HepG2 (cell line): ENCODE measurements around the gene NUAK1. TPM values are rescaled to one million over a fixed set of nuclear protein-coding genes. Genes with fewer than 3 reads are reported as not detected.

Experiments
- ATAC-seq: fragments of 200-7000 bp; cut with Tn5 transposase; 3 replicates; pipeline ENCODE4 v1.9.1; 2020; ENCODE audit warnings: mild to moderate bottlenecking, moderate library complexity
- BruUV-seq: library from RNA; stranded (reverse); fragments of 400-500 nt; replicated peaks from 2 replicates; lab custom pipeline; 2021; lab: Mats Ljungman, UMichigan
- CTCF ChIA-PET: fragments of 300-600 bp; formaldehyde crosslinking; extraction: SDS; loops from one replicate; lab custom pipeline; 2021; ENCODE audit warnings: low total read pairs, inconsistent platforms, low intra/inter-chr PET ratio; lab: Yijun Ruan, JAX
- POLR2A ChIA-PET: fragments of 350-600 bp; sonication (Branson Sonifier 250); formaldehyde crosslinking; loops from one replicate; lab custom pipeline; 2020; ENCODE audit warnings: antibody characterized with exemption, inconsistent platforms; lab: Yijun Ruan, JAX
- DNase-seq: peaks from one replicate; pipeline ENCODE4 v3.0.0-alpha.2; 2015; ENCODE audit warnings: low spot score
- FAIRE-seq: peaks from 3 replicates; lab custom pipeline; 2011; peaks lifted over from hg19 to GRCh38; lab: Jason Lieb, UNC
- H2AFZ ChIP-seq: one replicate; pipeline ENCODE4 v1.6.1; 2011; ENCODE audit warnings: low read length, inconsistent platforms
- H3K27ac ChIP-seq: fragments of 300-600 bp; 3 replicates; pipeline ENCODE4 v1.8.0; 2011; ENCODE audit warnings: mixed run types, mild to moderate bottlenecking, mixed read lengths, low read length, inconsistent platforms; ENCODE audit not compliant: insufficient read depth; ENCODE audit errors: extremely low read length
- H3K27me3 ChIP-seq, 2 experiments: fragments of 200-600 bp in 1 of 2; 2 replicates in 1 of 2; 3 replicates in 1 of 2; pipeline versions ENCODE4 v1.6.0 to v1.8.0; 2011; ENCODE audit warnings: low read length in 2 of 2, mild to moderate bottlenecking in 2 of 2, moderate library complexity in 2 of 2, inconsistent platforms in 1 of 2; ENCODE audit not compliant: insufficient read depth in 2 of 2, control insufficient read depth in 1 of 2
- H3K36me3 ChIP-seq, 2 experiments: fragments of 200-600 bp in 1 of 2; replicated peaks in 1 of 2; 2 replicates in 1 of 2; 3 replicates in 1 of 2; pipeline versions ENCODE4 v1.5.1 to v1.8.0; 2011; ENCODE audit warnings: low read length in 2 of 2, inconsistent platforms in 1 of 2; ENCODE audit not compliant: insufficient read depth in 2 of 2, control insufficient read depth in 1 of 2
- H3K4me1 ChIP-seq: 2 replicates; pipeline ENCODE4 v1.5.1; 2012; ENCODE audit warnings: low read length, inconsistent platforms; ENCODE audit not compliant: insufficient read depth
- H3K4me2 ChIP-seq: 2 replicates; pipeline ENCODE4 v1.6.0; 2011; ENCODE audit warnings: low read depth, low read length, inconsistent platforms
- H3K4me3 ChIP-seq, 3 experiments: fragments of 200-600 bp in 1 of 3; sonication (generic), shearing (Covaris generic) in 1 of 3; replicated peaks in 1 of 3; 2 replicates each; pipeline ENCODE4 v1.5.1; 2011 to 2016; ENCODE audit warnings: low read length in 3 of 3, inconsistent platforms in 2 of 3, low read depth in 2 of 3, mild to moderate bottlenecking in 2 of 3, control low read depth in 1 of 3, mixed read lengths in 1 of 3; ENCODE audit not compliant: insufficient read depth in 1 of 3
- H3K79me2 ChIP-seq: one replicate; pipeline ENCODE4 v1.6.1; 2011; ENCODE audit warnings: low read length, inconsistent platforms; ENCODE audit not compliant: insufficient read depth
- H3K9ac ChIP-seq: 2 replicates; pipeline ENCODE4 v1.6.0; 2011; ENCODE audit warnings: mild to moderate bottlenecking, low read depth, low read length, inconsistent platforms; ENCODE audit not compliant: insufficient read depth
- H3K9me3 ChIP-seq: 2 replicates; pipeline ENCODE4 v1.5.1; 2012; ENCODE audit warnings: mild to moderate bottlenecking, low read length
- H4K20me1 ChIP-seq: 2 replicates; pipeline ENCODE4 v1.6.0; 2011; ENCODE audit warnings: inconsistent platforms, mild to moderate bottlenecking, low read length, moderate library complexity; ENCODE audit not compliant: insufficient read depth
- ATF5 ChIP-seq: sonication (generic); formaldehyde crosslinking; IDR thresholded peaks from 2 replicates; pipeline ENCODE4 v1.4.0; 2020; ENCODE audit warnings: mild to moderate bottlenecking, low read depth, missing genetic modification reagents
- BHLHE40 ChIP-seq: IDR thresholded peaks from 2 replicates; pipeline ENCODE4 v1.6.1; 2011; ENCODE audit warnings: low read length, improper control_type of control experiment
- CBX2 ChIP-seq, 2 experiments: fragments of 200-600 bp in 1 of 2; sonication (generic); formaldehyde crosslinking in 1 of 2; IDR thresholded peaks; 2 replicates each; pipeline versions ENCODE4 v1.7.0 to v1.8.1; 2018 to 2022; ENCODE audit warnings: low read depth in 2 of 2, low read length in 1 of 2, mild to moderate bottlenecking in 1 of 2, missing genetic modification reagents in 1 of 2
- FOXC1 ChIP-seq: sonication (generic); formaldehyde crosslinking; IDR thresholded peaks from 2 replicates; pipeline ENCODE4 v1.8.0; 2022; ENCODE audit warnings: mild to moderate bottlenecking, missing genetic modification reagents, borderline replicate concordance
- FOXM1 ChIP-seq: sonication (generic); formaldehyde crosslinking; IDR thresholded peaks from 2 replicates; pipeline ENCODE4 v1.5.0; 2020; ENCODE audit warnings: missing genetic modification reagents
- KAT8 ChIP-seq: IDR thresholded peaks from 2 replicates; pipeline ENCODE4 v1.6.1; 2016; ENCODE audit warnings: missing genetic modification reagents, missing compliant biosample characterization
- KDM5B ChIP-seq: sonication (generic); formaldehyde crosslinking; IDR thresholded peaks from 2 replicates; pipeline ENCODE4 v1.4.0; 2020; ENCODE audit warnings: missing genetic modification reagents, mild to moderate bottlenecking, borderline replicate concordance
- MLLT10 ChIP-seq: sonication (generic); formaldehyde crosslinking; IDR thresholded peaks from 2 replicates; pipeline ENCODE4 v1.4.0; 2020; ENCODE audit warnings: missing genetic modification reagents
- SMAD1 ChIP-seq: sonication (generic); formaldehyde crosslinking; IDR thresholded peaks from 2 replicates; pipeline ENCODE4 v1.4.0; 2020; ENCODE audit warnings: missing genetic modification reagents, low read depth, mild to moderate bottlenecking, borderline replicate concordance
- TOPORS ChIP-seq: sonication (generic); formaldehyde crosslinking; IDR thresholded peaks from 2 replicates; pipeline ENCODE4 v1.8.0; 2023; ENCODE audit warnings: mild to moderate bottlenecking, missing genetic modification reagents
- ZMAT5 ChIP-seq: sonication (generic); formaldehyde crosslinking; IDR thresholded peaks from 2 replicates; pipeline ENCODE4 v1.5.0; 2020; ENCODE audit warnings: mild to moderate bottlenecking, low read depth, missing genetic modification reagents, borderline replicate concordance
- ZNF224 ChIP-seq: sonication (generic); formaldehyde crosslinking; IDR thresholded peaks from 2 replicates; pipeline ENCODE4 v1.5.0; 2020; ENCODE audit warnings: mild to moderate bottlenecking, missing genetic modification reagents
- ZNF275 ChIP-seq: sonication (generic); formaldehyde crosslinking; IDR thresholded peaks from 2 replicates; pipeline ENCODE4 v1.8.0; 2022; ENCODE audit warnings: missing genetic modification reagents, mild to moderate bottlenecking, inconsistent platforms, borderline replicate concordance
- ZNF543 ChIP-seq: sonication (generic); formaldehyde crosslinking; IDR thresholded peaks from 2 replicates; pipeline ENCODE4 v1.4.0; 2020; ENCODE audit warnings: mild to moderate bottlenecking, missing genetic modification reagents
- ZNF567 ChIP-seq: sonication (generic); formaldehyde crosslinking; IDR thresholded peaks from 2 replicates; pipeline ENCODE4 v1.8.1; 2023; ENCODE audit warnings: mild to moderate bottlenecking, missing genetic modification reagents, borderline replicate concordance
- ZNF883 ChIP-seq: sonication (generic); formaldehyde crosslinking; IDR thresholded peaks from 2 replicates; pipeline ENCODE4 v1.5.1; 2020; ENCODE audit warnings: mild to moderate bottlenecking, missing genetic modification reagents; ENCODE audit errors: not compliant biosample characterization
- ZSCAN29 ChIP-seq: sonication (generic); formaldehyde crosslinking; conservative IDR thresholded peaks from 2 replicates; pipeline ENCODE4 v1.4.0; 2020; ENCODE audit warnings: mild to moderate bottlenecking, missing genetic modification reagents
- WGBS: methylation state at CpG from one replicate; pipeline ENCODE4 v1.1.6; 2017; ENCODE audit warnings: low lambda C conversion rate; 5-methylcytosine and 5-hydroxymethylcytosine counted together
- in situ Hi-C: cut with HindIII; loops from 2 replicates; pipeline ENCODE4 v1.10.0; 2017; ENCODE audit warnings: low pct_unique_long_range_greater_than_20kb; ENCODE audit not compliant: extremely low pct_ligation_motif_present
- intact Hi-C: fragments of 100-400 bp; cut with micrococcal nuclease; formaldehyde crosslinking; loops from one replicate; pipeline ENCODE4 v1.10.0; 2022; ENCODE audit not compliant: unreplicated experiment
- polyA plus RNA-seq, 8 experiments: library from polyadenylated mRNA; depleted of rRNA in 3 of 8; stranded (reverse) in 7 of 8; unstranded in 1 of 8; fragments of >200 nt; fragmentation: Illumina TruSeq in 4 of 8; extraction: Trizol in 4 of 8; gene quantifications; 2 replicates each; pipeline versions ENCODE4 v1.2.1 to v1.2.3, GENCODE V29; 2011 to 2016; ENCODE audit warnings: low read depth in 4 of 8, missing spikeins in 1 of 8, mixed read lengths in 1 of 8; ENCODE audit not compliant: insufficient read depth in 1 of 8
- total RNA-seq, 5 experiments: library from RNA; depleted of rRNA; stranded (reverse); fragments of >200 nt; fragmentation: Illumina TruSeq; extraction: Trizol; gene quantifications; 2 replicates each; pipeline ENCODE4 v1.2.3, GENCODE V29; 2016; ENCODE audit warnings: low read depth in 1 of 5

Gene NUAK1
- total and polyA plus RNA-seq, 2 of the 13 experiments (the other 11 are each of a cell fraction or from before 2014, with no cell fraction given): 1.7 to 1.9 TPM

- Histone ChIP-seq H3K4me1 (no peaks in the 10 kb centered on the region), H3K36me3 (no peaks in the 10 kb centered on the region), H3K4me2 (no peak overlapping the region), H3K9ac (no peak overlapping the region), H3K79me2 (no peaks in the 10 kb centered on the region), H3K4me3 (no peak overlapping the region), H3K9me3 (no peaks in the 10 kb centered on the region), H3K27me3 (no peaks in the 10 kb centered on the region), H3K27ac (no peak overlapping the region), H4K20me1 (no peaks in the 10 kb centered on the region), H2AFZ (no peak overlapping the region)
- TF ChIP-seq ZNF543 (CRISPR knock-in tag) (no peak), ZNF883 (CRISPR knock-in tag) (no peak), FOXM1 (CRISPR knock-in tag) (no peak), TOPORS (no peak), ZMAT5 (no peak), SMAD1 (CRISPR knock-in tag) (no peak), FOXC1 (no peak)
- BruUV-seq: no TSS peak
- 58% methylated on average over 11 of the region's 12 CpGs for WGBS
- DNase-seq (no peak), ATAC-seq (no peak), FAIRE-seq (no peak)
- intact Hi-C loops (no loop called here), in situ Hi-C loops (loop anchor here (10.0 kb wide), 1 partner anchor 723 kb away; no protein-coding TSS in a partner anchor)
- ChIA-PET POLR2A (interaction anchor here (2.1 kb wide), 1 partner anchor 9 kb away, joined by 12 read pairs; the partner anchor contains the start of gene NUAK1), CTCF (interaction anchor here (0.6 to 1.9 kb wide), 2 partner anchors 442 to 732 kb away, joined by 3 to 8 read pairs; no protein-coding TSS in a partner anchor)
Measured at GRCh38 chr12:106147956-106148355, 9.2 kb upstream of the NUAK1 start.

- H3K4me2 ChIP-seq: no peak overlapping the region
- H3K4me1 ChIP-seq: no peaks in the 10 kb centered on the region
- H3K9ac ChIP-seq: no peak overlapping the region
- in situ Hi-C loops (loop anchor here (10.0 kb wide), 1 partner anchor 722 kb away; no protein-coding TSS in a partner anchor), intact Hi-C loops (no loop called here)
- CTCF ChIA-PET: no interaction called here
- no peaks in the 10 kb centered on the region for H3K27me3 ChIP-seq
- POLR2A ChIA-PET: no interaction called here
- no peaks in the 10 kb centered on the region for H3K9me3 ChIP-seq
- FAIRE-seq: no peak
- 87% methylated on average over 4 of the region's 4 CpGs for WGBS
- DNase-seq: no peak
- ATAC-seq: no peak
- no peak overlapping the region for H3K4me3 ChIP-seq
- no TSS peak for BruUV-seq
- H4K20me1 ChIP-seq: no peaks in the 10 kb centered on the region
- H3K36me3 ChIP-seq: no peaks in the 10 kb centered on the region
- no peaks in the 10 kb centered on the region for H3K79me2 ChIP-seq
- no peak overlapping the region for H3K27ac ChIP-seq
- no peak overlapping the region for H2AFZ ChIP-seq
- TF ChIP-seq MLLT10 (CRISPR knock-in tag) (no peak), ATF5 (CRISPR knock-in tag) (no peak), KAT8 (CRISPR knock-in tag) (no peak), ZNF567 (CRISPR knock-in tag) (no peak), ZSCAN29 (CRISPR knock-in tag) (no peak), CBX2 (IDR thresholded peaks at IDR 0.05; ENCODE audit: low read depth, low read length) (no peak), CBX2 (CRISPR knock-in tag; IDR thresholded peaks at IDR 0.05; ENCODE audit: low read depth) (no peak), BHLHE40 (no peak), ZNF224 (CRISPR knock-in tag) (no peak), ZNF275 (CRISPR knock-in tag) (no peak), KDM5B (CRISPR knock-in tag) (no peak)
Measured at GRCh38 chr12:106146987-106147386, 8.2 kb upstream of the NUAK1 start.
